Ishikawa (cell line): Measurements from ENCODE around the gene REPS1.
A peak's percentile ranks its signal among the peaks of the same experiment; 100 is the strongest.

Experiments
- CEBPB ChIP-seq: IDR thresholded peaks from 2 replicates; pipeline ENCODE4 v1.6.1; 2012
- CREB1 ChIP-seq: IDR thresholded peaks from 2 replicates; pipeline ENCODE4 v1.6.1; 2012; ENCODE audit warnings: low read depth
- EGR1 ChIP-seq: IDR thresholded peaks from 2 replicates; pipeline ENCODE4 v1.6.1; 2012
- EP300 ChIP-seq: IDR thresholded peaks from 2 replicates; pipeline ENCODE4 v1.6.1; 2012; ENCODE audit warnings: borderline replicate concordance
- FOXM1 ChIP-seq: IDR thresholded peaks from 2 replicates; pipeline ENCODE4 v1.6.1; 2012; ENCODE audit warnings: low read depth, borderline replicate concordance
- NFIC ChIP-seq: IDR thresholded peaks from 2 replicates; pipeline ENCODE4 v1.6.1; 2012
- RAD21 ChIP-seq: IDR thresholded peaks from 2 replicates; pipeline ENCODE4 v1.6.1; 2012; ENCODE audit warnings: low read depth
- TAF1 ChIP-seq: IDR thresholded peaks from 2 replicates; pipeline ENCODE4 v1.6.1; 2012; ENCODE audit warnings: low read depth, mild to moderate bottlenecking
- TCF12 ChIP-seq: IDR thresholded peaks from 2 replicates; pipeline ENCODE4 v1.6.1; 2012; ENCODE audit warnings: low read depth
- TEAD4 ChIP-seq: IDR thresholded peaks from 2 replicates; pipeline ENCODE4 v1.6.1; 2012
- YY1 ChIP-seq: IDR thresholded peaks from 2 replicates; pipeline ENCODE4 v1.6.1; 2012; ENCODE audit warnings: low read depth
- ZBTB7A ChIP-seq: IDR thresholded peaks from 2 replicates; pipeline ENCODE4 v1.6.1; 2012; ENCODE audit warnings: low read depth
- TF ChIP-seq, protein P1 (sequence below): IDR thresholded peaks from 2 replicates; pipeline ENCODE4 v1.6.1; 2012
- TF ChIP-seq, protein P2 (sequence below): IDR thresholded peaks from 2 replicates; pipeline ENCODE4 v1.6.1; 2012
- TF ChIP-seq, protein P3 (sequence below): IDR thresholded peaks from 2 replicates; pipeline ENCODE4 v1.6.1; 2012; ENCODE audit warnings: low read depth, mild to moderate bottlenecking

The REPS1 gene, protein sequence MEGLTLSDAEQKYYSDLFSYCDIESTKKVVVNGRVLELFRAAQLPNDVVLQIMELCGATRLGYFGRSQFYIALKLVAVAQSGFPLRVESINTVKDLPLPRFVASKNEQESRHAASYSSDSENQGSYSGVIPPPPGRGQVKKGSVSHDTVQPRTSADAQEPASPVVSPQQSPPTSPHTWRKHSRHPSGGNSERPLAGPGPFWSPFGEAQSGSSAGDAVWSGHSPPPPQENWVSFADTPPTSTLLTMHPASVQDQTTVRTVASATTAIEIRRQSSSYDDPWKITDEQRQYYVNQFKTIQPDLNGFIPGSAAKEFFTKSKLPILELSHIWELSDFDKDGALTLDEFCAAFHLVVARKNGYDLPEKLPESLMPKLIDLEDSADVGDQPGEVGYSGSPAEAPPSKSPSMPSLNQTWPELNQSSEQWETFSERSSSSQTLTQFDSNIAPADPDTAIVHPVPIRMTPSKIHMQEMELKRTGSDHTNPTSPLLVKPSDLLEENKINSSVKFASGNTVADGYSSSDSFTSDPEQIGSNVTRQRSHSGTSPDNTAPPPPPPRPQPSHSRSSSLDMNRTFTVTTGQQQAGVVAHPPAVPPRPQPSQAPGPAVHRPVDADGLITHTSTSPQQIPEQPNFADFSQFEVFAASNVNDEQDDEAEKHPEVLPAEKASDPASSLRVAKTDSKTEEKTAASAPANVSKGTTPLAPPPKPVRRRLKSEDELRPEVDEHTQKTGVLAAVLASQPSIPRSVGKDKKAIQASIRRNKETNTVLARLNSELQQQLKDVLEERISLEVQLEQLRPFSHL

DNA sequence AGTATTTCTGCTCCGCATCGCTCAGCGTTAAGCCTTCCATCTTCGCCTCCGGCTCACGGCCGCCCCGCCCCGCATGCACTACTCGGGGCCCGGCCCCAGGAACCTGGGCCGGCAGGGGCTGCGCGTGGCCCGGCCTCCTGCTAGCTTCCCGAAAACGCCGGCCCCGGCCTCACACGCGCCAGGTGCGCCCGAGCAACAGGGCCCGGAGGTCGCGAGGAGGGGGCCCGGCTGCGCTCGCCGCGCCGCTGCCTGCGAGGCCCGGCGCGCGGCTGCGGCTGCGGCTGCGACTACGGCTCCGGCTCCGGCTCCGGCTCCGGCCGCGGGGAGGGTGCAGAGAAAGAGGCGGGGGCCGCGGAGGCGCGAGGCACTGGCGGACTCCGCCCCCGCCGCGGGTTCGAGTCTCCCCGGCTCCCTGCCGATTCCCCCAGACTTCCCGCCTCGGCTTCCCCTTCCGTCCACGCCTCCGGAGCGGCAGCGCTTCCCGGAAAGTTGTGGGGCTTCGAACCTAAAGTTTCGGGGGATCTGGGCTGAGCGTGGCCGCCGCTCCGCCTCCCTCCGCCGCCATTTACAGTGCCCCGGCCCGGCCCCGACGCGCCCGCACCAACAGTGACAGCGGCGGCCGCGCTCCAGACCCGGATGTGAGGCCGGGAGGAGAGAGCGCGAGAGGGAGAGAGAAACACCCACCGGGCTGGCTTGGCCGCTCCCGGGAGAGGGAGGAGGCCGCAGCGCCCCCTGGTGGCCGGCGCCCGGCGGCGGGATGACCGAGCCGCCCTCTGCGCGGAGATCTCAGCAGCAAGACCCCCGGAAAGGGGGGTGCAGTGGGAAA lies at the start of gene REPS1:
Gene REPS1, minus strand, starts transcription at position 611 of the 826 bp plus-strand sequence. Its CDS starts 571 bp downstream, at position 40.
- TF ChIP-seq, protein P1, sequence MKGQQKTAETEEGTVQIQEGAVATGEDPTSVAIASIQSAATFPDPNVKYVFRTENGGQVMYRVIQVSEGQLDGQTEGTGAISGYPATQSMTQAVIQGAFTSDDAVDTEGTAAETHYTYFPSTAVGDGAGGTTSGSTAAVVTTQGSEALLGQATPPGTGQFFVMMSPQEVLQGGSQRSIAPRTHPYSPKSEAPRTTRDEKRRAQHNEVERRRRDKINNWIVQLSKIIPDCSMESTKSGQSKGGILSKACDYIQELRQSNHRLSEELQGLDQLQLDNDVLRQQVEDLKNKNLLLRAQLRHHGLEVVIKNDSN: no peak
- TF ChIP-seq TCF12: no peak
- TF ChIP-seq NFIC: no peak
- no peak for TF ChIP-seq CREB1
- TF ChIP-seq, protein P2, sequence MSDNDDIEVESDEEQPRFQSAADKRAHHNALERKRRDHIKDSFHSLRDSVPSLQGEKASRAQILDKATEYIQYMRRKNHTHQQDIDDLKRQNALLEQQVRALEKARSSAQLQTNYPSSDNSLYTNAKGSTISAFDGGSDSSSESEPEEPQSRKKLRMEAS: peak; percentile 58
- peak; percentile 99 for TF ChIP-seq ZBTB7A
- peak; percentile 87 for TF ChIP-seq YY1
- TF ChIP-seq TEAD4: no peak
- peak; percentile 40; the same call in 1 of the 2 replicates for TF ChIP-seq EGR1
- no peak for TF ChIP-seq CEBPB
- TF ChIP-seq EP300: no peak
- TF ChIP-seq RAD21: peak; percentile 61; the same call in 1 of the 2 replicates
- TF ChIP-seq TAF1: peak; percentile 72
- TF ChIP-seq, protein P3, sequence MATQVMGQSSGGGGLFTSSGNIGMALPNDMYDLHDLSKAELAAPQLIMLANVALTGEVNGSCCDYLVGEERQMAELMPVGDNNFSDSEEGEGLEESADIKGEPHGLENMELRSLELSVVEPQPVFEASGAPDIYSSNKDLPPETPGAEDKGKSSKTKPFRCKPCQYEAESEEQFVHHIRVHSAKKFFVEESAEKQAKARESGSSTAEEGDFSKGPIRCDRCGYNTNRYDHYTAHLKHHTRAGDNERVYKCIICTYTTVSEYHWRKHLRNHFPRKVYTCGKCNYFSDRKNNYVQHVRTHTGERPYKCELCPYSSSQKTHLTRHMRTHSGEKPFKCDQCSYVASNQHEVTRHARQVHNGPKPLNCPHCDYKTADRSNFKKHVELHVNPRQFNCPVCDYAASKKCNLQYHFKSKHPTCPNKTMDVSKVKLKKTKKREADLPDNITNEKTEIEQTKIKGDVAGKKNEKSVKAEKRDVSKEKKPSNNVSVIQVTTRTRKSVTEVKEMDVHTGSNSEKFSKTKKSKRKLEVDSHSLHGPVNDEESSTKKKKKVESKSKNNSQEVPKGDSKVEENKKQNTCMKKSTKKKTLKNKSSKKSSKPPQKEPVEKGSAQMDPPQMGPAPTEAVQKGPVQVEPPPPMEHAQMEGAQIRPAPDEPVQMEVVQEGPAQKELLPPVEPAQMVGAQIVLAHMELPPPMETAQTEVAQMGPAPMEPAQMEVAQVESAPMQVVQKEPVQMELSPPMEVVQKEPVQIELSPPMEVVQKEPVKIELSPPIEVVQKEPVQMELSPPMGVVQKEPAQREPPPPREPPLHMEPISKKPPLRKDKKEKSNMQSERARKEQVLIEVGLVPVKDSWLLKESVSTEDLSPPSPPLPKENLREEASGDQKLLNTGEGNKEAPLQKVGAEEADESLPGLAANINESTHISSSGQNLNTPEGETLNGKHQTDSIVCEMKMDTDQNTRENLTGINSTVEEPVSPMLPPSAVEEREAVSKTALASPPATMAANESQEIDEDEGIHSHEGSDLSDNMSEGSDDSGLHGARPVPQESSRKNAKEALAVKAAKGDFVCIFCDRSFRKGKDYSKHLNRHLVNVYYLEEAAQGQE: no peak
- TF ChIP-seq FOXM1: no peak

DNA sequence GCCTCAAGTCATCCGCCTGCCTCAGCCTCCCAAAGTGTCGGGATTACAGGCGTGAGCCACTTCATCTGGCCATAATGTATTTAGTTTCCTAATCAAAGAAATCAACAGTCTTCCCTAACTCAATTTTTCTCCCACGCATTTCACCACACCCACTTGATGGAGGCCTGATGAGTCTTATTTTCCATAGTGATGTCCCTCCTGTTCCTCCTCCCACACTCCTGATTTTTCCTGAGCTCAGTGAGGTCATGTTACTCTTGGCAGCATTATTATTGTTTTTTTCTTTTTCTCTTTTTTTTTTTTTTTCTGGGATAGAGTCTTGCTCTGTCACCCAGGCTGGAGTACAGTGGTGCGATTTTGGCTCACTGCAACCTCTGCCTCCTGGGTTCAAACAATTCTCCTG lies 49.4 kb upstream of the REPS1 start:
- TF ChIP-seq, protein P2: no peak
- TF ChIP-seq RAD21 (no peak), NFIC (no peak), YY1 (no peak), TCF12 (no peak), FOXM1 (no peak), ZBTB7A (no peak), CEBPB (no peak), TAF1 (no peak), TEAD4 (no peak), EP300 (no peak)
- TF ChIP-seq, protein P3: no peak

DNA sequence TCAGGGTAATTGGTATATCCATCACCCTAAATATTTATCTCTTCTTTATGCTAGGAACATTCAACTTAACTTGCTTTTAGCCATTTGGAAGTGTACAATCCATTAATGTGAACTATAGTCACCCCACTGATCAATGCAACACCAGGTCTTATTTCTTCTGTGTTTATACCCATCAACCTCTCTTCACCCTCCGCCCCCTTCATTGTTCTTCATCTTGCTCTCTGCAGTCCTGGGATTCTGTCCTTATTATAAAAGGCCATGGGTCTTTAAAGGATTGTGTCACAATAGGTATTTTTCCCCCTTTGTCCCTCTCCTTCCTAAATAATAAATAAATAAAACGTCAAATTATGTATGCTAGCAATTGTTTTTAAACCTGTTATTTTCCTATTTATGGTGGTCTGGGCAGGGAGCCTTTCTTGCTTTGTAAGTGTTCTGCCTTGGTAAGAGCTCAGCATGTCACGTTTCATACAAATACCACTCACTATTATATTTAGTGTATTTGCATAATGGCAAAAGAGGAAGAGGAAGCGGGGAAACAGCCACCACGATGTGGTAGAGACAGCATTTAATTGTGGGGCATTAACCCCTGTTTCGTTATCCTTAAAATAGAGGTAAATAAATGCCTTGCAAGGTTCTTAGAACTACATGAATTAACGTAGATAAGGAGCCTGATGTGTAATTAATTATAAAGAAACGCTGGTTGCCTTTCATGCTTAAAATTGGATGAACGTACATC lies 42.3 kb upstream of the REPS1 start:
- TF ChIP-seq, protein P1: no peak
- no peak for TF ChIP-seq RAD21
- TF ChIP-seq TAF1: no peak
- no peak for TF ChIP-seq EGR1
- TF ChIP-seq CEBPB: no peak
- no peak for TF ChIP-seq TEAD4
- TF ChIP-seq NFIC: no peak
- TF ChIP-seq, protein P3: no peak
- TF ChIP-seq TCF12: no peak
- no peak for TF ChIP-seq EP300
